Measurements from ENCODE around the gene SORCS3. TPM values are rescaled to one million over a fixed set of nuclear protein-coding genes. Genes with fewer than 3 reads are reported as not detected.

Gene SORCS3
- total RNA-seq, 4 donors from 2014 or later = not detected

DNA sequence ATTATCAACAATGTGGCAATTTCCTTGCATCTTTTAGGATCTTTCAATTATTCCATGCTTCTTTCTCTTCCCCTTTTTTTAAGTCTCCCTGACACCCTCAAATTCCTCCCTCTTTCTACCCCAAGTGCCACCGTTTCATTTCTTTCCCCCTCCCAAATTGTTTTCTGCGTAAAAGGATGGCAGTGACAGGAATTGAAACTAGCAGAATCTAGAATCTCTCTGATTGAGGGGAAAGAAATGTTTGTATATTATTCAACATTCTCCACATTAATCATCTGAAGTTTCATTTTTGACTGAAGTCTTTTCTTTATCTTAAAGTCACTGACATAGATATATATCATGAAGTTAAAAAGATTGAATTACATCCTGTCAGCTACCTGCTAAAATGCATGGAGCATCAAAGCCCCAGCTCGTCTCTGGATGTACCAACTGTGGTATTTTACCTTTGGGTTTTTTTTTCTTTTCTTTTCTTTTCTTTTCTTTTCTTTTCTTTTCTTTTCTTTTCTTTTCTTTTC lies 633.5 kb downstream of the SORCS3 start:
- Histone ChIP-seq H3K36me3 (no peaks in the 10 kb centered on the region), H3K4me3 (replicated peaks in 1 of 3) (no peak overlapping the region), H3K9me3 (no peaks in the 10 kb centered on the region), H3K27me3 (no peaks in the 10 kb centered on the region), H3K27ac (no peak overlapping the region), H3K4me1 (no peaks in the 10 kb centered on the region)
- intact Hi-C loops (cut with DNase I) = no loop called here
- no peak for DNase-seq
- 80 to 83% methylated on average over 3 of the region's 3 CpGs for WGBS, 2 donors
- no peak for TF ChIP-seq POLR2A (IDR thresholded peaks at IDR 0.05)
- TF ChIP-seq, protein P1, sequence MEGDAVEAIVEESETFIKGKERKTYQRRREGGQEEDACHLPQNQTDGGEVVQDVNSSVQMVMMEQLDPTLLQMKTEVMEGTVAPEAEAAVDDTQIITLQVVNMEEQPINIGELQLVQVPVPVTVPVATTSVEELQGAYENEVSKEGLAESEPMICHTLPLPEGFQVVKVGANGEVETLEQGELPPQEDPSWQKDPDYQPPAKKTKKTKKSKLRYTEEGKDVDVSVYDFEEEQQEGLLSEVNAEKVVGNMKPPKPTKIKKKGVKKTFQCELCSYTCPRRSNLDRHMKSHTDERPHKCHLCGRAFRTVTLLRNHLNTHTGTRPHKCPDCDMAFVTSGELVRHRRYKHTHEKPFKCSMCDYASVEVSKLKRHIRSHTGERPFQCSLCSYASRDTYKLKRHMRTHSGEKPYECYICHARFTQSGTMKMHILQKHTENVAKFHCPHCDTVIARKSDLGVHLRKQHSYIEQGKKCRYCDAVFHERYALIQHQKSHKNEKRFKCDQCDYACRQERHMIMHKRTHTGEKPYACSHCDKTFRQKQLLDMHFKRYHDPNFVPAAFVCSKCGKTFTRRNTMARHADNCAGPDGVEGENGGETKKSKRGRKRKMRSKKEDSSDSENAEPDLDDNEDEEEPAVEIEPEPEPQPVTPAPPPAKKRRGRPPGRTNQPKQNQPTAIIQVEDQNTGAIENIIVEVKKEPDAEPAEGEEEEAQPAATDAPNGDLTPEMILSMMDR (IDR thresholded peaks at IDR 0.05) = no peak

DNA sequence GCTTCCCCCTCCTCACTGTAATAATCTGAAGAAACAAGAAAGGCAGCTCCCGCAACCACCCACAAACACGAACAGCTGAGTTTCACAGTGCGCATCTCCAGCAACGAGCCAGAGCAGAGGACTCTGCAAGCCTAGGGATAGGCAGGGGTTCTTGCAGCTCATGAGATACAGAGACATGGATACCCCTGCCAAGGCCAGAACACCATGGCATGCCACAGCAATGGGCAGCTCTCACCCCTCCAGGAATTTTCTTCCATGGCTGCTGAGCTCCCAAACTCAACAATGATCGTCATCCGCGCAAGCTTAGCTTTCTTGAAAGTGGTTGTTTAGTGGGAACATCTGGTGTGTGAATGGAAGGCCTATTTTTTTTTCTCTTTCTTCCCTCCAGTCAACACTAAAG lies 637.3 kb downstream of the SORCS3 start:
- Histone ChIP-seq H3K4me1 (no peaks in the 10 kb centered on the region), H3K9me3 (no peaks in the 10 kb centered on the region)
- WGBS, 2 donors = 90 to 92% methylated on average over 7 of the region's 7 CpGs

DNA sequence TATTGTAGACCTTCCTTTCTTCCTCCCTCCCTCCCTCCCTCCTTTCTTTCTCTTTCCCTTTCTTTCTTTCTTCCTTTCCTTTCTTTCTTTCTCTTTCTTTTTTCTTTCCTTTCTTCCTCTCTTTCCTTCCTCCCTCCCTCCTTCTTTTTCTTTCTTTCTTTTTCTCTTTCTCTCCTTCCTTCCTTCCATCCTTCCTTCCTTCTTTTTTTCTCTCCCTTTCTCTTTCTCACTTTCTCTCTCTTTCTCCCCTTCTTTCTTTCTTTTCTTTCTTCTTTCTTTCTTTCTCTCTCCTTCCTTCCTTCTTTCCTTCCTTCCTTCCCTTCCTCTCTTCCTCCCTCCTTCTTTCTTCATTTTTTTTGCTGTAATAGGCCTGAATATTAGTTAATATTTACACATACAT lies 638.0 kb downstream of the SORCS3 start:
- intact Hi-C loops (cut with DNase I) = no loop called here
- Histone ChIP-seq H3K4me3 (replicated peaks in 1 of 3) (no peak overlapping the region), H3K4me1 (no peaks in the 10 kb centered on the region), H3K9me3 (no peaks in the 10 kb centered on the region), H3K27ac (no peak overlapping the region), H3K27me3 (no peaks in the 10 kb centered on the region), H3K36me3 (no peaks in the 10 kb centered on the region)
- no peak for TF ChIP-seq POLR2A (IDR thresholded peaks at IDR 0.05)
- TF ChIP-seq, protein P1 (IDR thresholded peaks at IDR 0.05) = no peak
- DNase-seq = no peak

More for the DNA sequence above, 637.3 kb downstream of the SORCS3 start:
- H3K27ac ChIP-seq = no peak overlapping the region
- no peak for DNase-seq
- H3K4me3 ChIP-seq (replicated peaks in 1 of 3) = no peak overlapping the region
- TF ChIP-seq POLR2A (IDR thresholded peaks at IDR 0.05) = no peak
- TF ChIP-seq, protein P1 (IDR thresholded peaks at IDR 0.05) = no peak
- H3K36me3 ChIP-seq = no peaks in the 10 kb centered on the region
- intact Hi-C loops (cut with DNase I) = no loop called here
- H3K27me3 ChIP-seq = no peaks in the 10 kb centered on the region

DNA sequence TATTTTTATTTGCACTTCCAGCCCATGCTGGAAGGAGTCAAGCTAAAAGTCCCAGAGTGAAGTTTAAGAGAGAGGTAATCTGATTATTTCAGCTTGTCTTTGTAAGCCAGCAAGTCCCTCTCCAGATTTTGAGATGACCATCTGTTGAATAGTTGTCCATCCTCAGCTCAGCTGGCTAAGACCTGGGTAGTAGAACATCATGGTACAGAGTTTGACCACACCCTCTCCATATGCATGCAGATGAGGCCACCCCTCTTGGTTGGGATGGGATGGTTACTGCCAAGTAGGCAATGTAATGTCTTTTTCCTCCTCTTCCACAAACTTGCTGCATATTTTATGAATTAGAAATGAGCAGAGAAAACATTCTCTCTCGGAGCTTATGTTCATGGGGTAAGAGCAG lies 639.8 kb downstream of the SORCS3 start:
- Histone ChIP-seq H3K27me3 (no peaks in the 10 kb centered on the region), H3K27ac (no peak overlapping the region), H3K4me1 (no peaks in the 10 kb centered on the region), H3K9me3 (no peaks in the 10 kb centered on the region), H3K36me3 (no peaks in the 10 kb centered on the region), H3K4me3 (replicated peaks in 1 of 3) (no peak overlapping the region)
- no peak for DNase-seq
- no peak for TF ChIP-seq POLR2A (IDR thresholded peaks at IDR 0.05)
- TF ChIP-seq, protein P1 (IDR thresholded peaks at IDR 0.05) = no peak
- WGBS, 2 donors = 82 to 83% methylated on average over 1 of the region's 1 CpG
- intact Hi-C loops (cut with DNase I) = no loop called here

DNA sequence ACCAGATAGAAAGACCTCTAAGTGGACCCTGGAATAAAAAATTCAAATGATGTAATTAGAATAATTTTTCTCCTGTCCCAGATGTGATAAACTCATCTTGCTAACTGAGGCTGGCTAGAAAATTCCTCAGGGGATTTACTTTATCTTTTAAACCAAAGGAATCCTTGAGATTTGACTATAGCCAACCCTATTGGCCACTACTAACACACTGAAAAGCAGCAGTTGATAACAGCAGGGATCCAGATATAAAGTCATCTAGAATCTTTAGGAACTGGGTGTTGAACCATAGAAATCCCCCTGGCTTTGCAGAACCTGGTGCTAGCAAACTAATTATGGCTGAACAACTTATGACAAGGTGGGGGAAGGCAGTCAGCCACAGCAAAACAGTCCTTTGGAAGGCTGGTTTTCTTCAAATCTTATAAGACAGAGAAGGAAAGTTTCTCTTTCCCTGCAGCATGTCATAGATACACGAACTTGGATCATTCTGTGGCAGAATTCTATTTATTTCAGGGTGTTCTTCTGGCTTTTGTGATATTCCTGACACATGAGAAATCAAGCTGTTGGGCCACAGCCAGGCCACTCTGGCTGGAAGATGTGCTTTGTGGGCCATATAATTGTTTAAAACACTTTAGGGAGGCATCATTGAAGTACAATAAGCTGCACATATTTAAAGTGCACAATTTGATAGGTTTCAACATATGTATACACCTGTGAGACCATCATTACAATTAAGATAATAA lies 643.6 kb downstream of the SORCS3 start:
- TF ChIP-seq, protein P1 (IDR thresholded peaks at IDR 0.05) = no peak
- no peak for TF ChIP-seq POLR2A (IDR thresholded peaks at IDR 0.05)
- H3K4me1 ChIP-seq = no peaks in the 10 kb centered on the region
- 24 to 25% methylated on average over 1 of the region's 1 CpG for WGBS, 2 donors
- no peak overlapping the region for H3K27ac ChIP-seq
- no peak overlapping the region for H3K4me3 ChIP-seq (replicated peaks in 1 of 3)
- no peaks in the 10 kb centered on the region for H3K36me3 ChIP-seq
- intact Hi-C loops (cut with DNase I) = no loop called here
- no peaks in the 10 kb centered on the region for H3K27me3 ChIP-seq
- no peak for DNase-seq
- H3K9me3 ChIP-seq = no peaks in the 10 kb centered on the region
